Caki2 (cell line): Measurements from ENCODE around the gene LRFN2. TPM values are rescaled to one million over a fixed set of nuclear protein-coding genes. Genes with fewer than 3 reads are reported as not detected.

ENCODE experiments used
- DNase-seq: peaks from one replicate; pipeline ENCODE4 v3.0.0-alpha.2; 2015; ENCODE audit warnings: low read depth
- in situ Hi-C: cut with HindIII; loops from 2 replicates; pipeline ENCODE4 v1.10.0; 2016; ENCODE audit warnings: low sequenced_read_pairs, low pct_unique_long_range_greater_than_20kb, mixed read lengths
- total RNA-seq: library from RNA; depleted of rRNA; stranded (reverse); fragments of >200 nt; shearing (Covaris generic); gene quantifications from 2 replicates; pipeline ENCODE4 v1.2.3, GENCODE V29; 2014; ENCODE audit warnings: low replicate concordance

The LRFN2 gene
- total RNA-seq, 1 experiment from 2014 or later, result not detected

DNA sequence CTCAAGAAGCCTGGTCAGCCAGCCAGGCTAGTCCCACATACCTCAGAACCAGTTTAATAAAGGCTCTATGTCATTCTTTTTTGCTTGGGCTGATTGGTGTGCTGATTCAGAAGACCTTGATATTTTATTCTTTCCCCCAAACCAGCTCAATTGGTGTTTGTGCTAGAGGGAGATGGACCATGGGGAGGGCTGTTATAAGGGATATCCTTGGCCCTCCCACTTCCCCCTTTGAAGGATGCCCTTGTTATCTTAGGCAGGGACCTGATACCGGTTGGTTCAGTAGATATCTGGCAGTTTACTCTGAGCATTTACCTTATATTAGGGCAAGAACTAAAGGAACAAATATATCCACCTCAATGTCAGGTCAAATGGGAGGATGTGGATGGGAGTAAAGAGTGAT lies 207.4 kb downstream of the LRFN2 start:
- in situ Hi-C loops, result no loop called here

DNA sequence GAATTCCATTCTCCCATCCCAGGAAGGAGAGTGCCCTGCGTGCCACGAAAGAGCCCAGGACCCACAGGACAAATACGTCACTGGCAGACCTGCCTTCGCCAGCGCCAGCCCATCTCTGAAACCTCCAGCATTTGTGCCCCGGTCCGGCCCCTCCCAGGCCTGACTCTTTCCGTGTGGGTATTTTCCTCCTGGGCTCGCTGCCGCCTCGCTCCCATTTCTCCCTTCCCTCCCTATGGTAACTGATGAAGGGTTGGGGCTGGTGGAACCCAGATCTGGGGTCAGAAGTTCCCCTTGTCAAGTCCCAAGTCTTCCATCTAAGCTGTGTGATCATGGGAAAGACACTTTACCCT lies 208.5 kb downstream of the LRFN2 start:
- in situ Hi-C loops, result no loop called here
- DNase-seq, result no peak

More for the DNA sequence above, 207.4 kb downstream of the LRFN2 start:
- no peak for DNase-seq

DNA sequence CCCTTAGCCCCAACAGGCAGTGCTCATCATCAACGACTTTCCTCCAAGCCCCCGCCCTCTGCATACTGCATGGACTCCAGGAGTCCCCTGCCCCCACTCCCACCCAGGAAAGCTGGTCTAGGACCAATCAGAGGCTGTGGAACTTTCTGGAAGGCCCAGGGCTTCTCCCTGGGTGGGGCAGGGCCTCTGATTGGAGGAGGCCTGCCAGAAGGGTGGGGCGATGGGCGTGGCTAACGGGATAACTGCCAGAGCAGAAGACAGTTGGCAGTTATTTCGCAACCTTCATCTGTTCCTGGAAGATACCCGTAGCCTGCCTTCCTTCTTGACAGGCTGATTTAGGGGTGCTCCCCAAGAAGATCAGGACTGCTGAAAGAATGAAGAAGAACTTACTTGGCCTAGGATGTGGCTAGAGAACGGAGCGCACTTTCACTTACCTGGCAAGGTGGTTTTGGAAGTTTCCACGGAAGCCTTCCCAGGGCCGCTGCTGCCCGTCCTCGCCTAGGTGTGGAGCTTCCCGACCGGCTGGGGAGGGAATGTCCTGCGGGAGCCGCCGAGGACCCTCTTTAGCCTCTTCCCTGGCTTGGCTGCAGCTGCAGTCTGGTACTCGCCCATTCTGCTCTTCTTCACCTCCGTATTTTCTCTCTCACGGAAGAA lies 209.0 kb downstream of the LRFN2 start:
- DNase-seq, result no peak
- in situ Hi-C loops, result no loop called here

DNA sequence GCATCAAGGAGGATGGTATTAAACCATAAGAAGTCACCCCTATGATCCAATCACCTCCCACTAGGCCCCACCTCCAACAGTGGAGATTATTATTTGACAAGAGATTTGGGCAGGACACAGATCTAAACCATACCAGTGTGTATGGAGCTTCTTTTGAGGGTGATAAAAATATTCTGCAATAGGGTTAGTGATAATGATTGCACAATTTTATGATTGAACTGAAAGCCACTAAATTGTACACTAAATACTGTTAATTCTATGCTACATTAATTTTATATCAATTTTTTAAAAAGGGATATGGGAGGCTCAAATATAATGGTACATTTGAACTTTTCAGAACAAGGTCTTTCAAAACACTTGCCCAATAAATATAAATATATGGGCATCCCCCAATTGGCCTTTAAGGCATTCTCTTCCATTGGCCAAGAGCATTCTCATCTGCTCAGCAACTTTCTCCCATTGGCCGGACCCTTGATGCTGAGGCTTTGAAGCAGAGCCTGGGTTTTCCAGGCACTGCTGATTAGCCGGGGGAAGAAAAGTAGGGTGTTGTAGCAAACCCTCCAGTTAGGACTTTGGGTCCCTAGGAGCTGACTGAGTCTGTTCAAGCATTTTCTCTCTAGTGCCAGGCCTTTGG lies 209.9 kb downstream of the LRFN2 start:
- in situ Hi-C loops, result no loop called here
- DNase-seq, result no peak

DNA sequence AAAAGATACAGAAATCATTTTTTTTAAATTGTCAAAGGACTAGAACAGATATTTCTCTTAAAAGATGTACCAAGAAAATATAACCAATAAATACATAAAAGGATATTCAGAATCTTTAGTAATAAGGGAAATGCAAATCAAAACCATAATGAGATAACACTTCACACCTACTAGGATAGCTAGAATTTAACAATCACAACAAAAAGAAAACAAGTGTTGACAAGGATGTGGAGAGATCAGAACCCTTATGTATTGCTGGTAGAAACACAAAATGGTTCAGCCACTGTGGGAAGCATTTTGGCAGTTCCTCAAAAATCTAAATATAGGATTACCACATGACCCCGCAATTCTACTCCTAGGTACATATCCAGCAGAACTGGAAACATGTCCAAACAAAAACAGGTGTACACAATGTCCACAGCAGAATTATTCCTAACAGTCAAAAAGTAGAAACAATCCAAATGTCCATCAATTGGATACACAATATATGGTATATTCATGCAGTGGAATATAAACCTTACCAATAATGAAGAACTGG lies 211.0 kb downstream of the LRFN2 start:
- in situ Hi-C loops, result no loop called here
- DNase-seq, result no peak

DNA sequence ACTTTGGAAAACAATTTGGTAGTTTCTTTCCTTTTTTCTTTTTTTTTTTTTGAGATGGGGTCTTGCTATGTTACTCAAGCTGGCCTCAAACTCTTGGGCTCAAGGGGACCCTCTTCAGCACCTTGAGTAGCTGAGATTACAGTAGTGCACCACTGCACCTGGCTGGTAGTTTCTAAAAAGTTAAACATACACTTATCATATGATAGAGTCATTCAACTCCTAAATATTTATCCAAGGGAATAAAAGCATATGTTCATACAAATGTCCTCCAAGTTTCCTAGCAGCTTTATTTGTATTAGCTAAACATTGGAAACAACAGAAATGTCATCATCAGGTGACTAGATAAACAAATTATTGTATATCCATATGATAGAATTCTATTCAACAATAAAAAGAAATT lies 213.9 kb downstream of the LRFN2 start:
- in situ Hi-C loops, result no loop called here
- no peak for DNase-seq

DNA sequence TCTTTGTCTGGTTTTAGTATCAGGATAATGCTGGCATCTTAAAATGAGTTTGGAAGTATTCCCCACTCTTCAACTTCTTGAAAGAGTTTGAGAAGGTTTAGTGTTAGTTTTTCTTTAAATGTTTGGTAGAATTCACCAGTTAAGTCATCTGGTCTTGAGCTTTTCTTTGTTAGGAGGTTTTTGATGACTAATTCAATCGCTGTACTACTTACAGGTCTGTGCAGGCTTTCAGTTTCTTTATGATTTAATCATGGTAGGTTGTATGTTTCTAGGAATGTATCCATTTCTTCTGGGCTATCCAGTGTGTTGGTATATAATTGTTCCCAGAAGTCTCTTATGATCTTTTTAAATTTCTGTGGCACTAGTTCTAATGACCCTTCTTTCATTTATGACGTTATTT lies 215.5 kb downstream of the LRFN2 start:
- no peak for DNase-seq
- in situ Hi-C loops, result no loop called here

DNA sequence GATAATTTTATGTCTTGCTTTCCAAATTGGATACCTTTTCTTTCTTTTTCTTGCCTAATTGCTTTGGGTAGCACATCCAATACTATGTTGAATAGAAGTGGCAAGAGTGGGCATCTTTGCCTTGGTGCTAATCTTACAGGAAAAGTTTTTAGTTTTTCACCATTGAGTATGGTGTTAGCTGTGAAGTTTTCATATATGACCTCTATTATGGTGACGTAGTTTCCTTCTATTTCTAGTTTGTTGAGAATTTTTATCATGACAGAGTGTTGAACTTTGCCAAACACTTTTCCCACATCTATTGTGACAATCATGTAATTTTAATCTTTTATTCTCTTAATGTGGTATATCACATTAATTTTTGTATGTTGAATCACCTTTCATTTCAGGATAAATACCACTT lies 216.1 kb downstream of the LRFN2 start:
- in situ Hi-C loops, result no loop called here
- no peak for DNase-seq

DNA sequence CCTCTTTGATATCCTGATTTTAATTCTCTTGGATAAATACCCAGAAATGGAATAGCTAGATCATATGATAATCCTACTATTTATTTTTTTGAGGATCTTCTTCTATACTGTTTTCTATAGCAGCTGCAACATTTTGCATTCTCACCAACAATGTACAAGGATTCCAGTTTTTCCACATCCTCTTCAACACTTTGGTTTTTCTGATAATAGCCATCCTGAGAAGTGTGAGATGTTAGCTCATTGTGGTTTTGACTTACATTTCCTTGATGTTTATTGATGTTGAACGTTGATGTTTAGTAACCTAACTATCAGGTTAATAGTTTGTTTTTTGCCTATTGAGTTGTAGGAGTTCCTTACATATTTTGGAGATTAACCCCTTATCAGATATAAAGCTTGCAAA lies 217.3 kb downstream of the LRFN2 start:
- in situ Hi-C loops, result no loop called here
- DNase-seq, result no peak

DNA sequence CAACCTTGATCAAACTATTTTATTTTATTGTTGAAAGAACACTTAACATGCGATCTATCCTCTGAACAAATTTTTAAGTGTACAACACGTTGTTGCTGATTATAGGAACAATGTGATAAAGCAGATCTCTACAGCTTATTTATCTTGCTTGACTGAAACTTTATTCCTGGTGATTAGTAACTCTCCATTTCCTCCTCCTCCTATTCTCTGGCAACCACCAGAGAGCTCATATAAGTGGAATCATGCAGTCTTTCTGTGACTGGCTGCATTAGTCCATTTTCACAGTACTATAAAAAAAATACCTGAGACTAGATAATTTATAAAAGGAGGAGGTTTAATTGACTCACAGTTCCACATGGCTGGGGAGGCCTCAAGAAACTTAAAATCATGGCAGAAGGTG lies 218.1 kb downstream of the LRFN2 start:
- in situ Hi-C loops, result no loop called here
- no peak for DNase-seq

DNA sequence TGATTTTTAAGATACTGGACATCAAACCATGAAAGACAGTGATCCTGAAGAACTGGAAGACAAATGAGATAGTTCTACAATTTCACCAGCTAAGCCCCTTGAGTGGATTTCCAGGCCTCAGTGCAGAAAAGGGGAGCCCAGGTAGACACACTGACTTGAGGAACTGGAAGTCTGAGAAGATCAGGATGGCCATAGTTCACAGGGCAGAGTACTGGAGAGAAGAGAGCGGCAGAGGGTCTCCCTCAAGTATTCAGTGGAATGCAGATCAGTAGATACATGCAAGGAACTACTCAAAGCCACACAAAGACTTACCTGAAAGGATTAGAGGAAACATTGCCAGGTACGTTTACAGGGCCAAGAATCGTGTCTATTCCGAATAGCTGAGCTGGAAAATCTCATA lies 224.3 kb downstream of the LRFN2 start:
- DNase-seq, result no peak
- in situ Hi-C loops, result no loop called here

DNA sequence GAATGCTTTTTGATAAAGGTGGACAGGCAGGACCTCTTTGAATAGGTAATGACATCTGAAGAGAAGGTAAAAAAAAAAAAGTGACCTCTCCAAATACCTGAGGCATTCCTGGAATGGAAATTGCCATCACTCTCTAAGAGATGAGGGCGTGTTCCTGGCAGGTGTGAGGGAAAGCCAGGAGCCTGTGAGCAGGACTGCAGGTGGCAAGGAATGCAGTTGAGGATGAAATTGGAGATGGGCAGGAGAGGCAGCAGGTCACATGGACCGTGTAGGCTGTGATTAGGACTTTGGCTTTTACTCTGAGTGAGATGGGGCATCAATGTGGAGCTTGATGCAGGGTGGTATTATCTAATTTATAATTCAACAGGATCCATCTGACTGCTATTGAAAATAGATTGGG lies 227.4 kb downstream of the LRFN2 start:
- DNase-seq, result no peak
- in situ Hi-C loops, result no loop called here

DNA sequence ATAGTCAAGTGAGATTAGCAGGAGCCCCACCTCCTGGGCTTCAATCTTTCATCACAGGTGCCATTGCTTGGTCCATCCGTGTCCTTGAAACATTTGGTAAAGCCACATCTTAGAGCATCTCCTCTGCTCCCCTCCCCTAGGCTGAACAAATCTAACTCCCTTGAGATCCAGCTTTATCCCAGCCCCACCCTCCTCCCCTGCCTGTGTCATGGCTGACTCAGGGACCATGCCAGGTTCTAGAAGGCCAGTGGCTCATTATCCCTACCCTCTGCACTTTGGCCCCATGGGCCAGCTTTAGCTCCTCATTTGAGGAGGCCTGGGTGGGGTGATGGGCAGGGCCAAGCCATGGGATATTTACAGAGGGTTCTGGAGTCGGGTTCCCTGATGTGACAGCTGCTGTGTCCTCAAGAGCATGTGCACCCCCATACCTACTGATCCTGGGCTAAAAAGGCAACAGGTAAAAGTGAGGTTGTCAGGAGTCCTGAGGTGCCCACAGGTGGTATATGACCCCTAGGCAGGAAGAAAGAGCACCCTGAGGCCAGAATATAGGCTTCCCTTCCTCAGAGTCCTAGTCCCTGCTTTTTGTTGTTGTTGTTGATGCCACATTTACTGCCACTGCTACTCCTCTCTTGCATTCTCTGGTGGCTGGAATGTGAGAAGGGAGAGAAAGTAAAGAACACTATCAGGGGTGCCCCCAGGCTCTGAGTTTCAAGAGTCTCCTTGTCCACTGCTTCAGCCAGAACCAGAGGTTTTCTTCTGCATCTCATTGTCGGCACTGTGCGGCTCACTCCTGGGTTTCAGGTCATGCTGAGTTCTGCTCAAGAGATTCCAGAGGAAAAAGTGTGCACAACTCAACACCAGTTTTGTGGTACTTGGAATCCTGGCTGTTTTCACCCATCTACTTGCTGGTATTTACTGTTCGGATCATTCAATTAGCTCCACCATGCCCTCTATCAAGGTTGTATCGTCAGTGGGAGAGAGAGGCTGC lies 228.4 kb downstream of the LRFN2 start:
- in situ Hi-C loops, result no loop called here
- no peak for DNase-seq

DNA sequence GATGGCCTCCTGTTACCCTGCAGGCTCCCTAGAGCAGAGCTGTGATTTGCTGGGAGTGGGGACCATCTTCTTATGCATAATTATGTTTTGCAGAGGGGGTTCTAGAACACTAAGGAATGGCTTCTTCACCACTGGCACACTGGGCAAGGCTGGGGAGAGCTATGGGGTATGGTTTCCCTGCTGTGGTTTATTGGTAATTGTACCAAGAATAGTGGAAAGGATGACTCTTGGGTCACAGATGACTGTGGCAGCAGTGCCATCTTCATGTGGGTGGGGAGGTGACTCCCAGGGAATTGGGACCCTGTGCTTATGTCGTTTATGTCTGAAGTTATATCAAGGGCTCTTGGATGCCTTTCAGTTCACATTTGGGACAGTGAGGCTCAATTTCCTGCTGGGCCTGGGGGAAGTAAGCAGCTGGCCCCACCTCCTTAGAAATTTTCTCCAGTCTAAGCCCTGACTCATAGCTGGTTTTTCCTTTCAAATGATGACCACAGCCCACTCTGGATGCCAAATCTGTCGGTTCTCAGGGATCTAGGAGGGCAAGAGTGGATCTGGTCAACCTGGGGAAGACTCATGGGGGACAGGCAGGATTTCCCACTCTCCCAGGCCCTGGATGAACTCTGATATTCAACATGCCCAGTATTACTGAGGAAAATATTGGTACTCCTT lies 230.8 kb downstream of the LRFN2 start:
- in situ Hi-C loops, result no loop called here
- no peak for DNase-seq

DNA sequence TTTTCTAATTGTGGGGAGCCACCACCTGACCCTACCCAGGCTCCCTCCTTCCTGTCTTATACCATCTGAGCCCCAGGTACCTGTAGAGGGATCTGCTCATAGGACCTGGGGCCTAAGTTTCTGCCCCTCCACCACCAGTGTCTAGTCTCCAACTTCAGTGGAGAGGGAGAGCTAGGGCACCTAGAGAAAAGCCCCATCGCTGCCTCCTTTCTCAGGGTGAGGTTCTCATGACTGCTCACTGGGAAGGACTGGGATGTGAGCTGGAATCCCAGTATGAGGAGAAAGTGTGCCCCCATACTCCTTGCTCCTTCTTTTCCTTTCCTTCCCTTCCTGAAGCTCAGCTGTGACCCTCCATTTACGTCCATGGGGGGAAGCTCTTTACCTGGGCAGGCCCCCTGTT lies 231.6 kb downstream of the LRFN2 start:
- in situ Hi-C loops, result no loop called here
- no peak for DNase-seq

DNA sequence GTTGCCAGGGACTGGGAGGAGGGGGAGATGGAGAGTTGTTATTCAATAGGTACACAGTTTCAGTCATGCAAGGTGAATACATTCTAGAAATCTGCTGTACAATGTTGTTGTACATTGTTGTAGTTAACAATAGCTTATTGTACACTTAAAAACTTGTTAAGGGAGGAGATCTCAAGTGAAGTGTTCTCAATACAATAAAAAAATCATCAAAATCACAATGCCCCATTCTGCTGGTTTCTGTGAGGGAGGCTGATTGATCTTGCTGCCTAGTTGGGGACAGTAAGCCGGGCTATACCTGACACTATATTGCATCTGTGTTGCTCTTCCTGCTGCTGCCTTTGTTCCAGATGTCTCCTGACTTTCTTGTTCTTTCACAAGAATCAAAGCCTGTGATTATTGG lies 232.1 kb downstream of the LRFN2 start:
- DNase-seq, result no peak
- in situ Hi-C loops, result no loop called here

DNA sequence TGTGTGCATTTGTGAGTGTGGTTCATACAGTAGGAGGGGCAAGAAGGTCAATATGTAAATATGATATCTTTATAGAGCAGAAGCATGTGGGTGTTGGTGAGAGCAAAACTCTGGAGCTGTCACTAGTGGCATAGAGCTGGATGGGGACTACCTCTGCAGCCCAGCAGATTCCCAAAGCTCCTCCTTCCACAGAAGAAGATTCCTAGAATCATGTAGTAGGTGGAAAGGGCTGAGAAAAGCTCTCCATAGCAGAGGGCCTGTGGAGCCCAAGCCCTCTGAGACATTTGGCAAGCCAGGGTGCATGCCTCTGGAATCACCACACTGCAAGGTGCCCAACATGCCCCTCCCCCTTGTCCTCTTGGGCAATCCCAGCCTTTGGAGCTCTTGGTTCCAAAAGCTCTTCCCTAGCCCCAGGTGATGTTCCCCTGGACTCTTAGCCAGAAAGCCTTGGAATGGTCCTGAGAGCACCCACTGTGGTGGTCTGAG lies 233.2 kb downstream of the LRFN2 start:
- in situ Hi-C loops, result no loop called here
- no peak for DNase-seq

DNA sequence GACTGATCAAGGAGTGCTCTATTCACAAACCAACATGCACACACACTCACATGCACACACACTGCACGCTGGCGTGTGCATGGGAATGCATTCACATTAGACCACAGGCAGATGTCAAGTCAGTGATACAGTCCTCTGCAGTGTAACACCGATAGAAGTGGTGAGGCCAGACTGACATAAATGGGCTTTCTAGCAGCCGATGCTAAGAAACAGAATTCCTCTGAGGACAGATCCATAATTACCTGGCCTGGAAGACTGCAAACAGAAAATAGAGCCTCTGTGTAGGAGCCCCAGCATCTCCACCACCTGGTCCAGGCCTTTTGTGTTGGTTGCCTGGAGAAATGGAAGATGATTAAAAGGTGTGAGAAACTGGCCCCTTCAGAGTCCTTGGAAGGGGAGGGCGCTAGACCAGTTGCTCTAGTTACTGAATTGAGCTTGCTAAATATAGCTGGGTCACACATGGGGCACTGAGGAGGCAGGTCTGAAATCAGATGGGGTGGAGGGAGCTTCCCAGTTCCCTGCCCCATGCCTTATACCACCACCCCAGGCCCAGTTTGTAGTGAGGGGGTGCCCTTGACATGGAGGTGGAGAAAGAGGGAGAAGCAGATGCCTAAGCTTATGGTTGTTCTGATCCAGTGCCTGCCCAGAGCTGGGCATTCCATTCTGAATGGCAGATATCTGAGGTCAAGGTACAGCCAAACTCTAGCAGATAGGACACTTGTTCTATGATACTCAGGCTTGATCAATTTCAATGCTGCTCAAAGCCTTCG lies 233.8 kb downstream of the LRFN2 start:
- in situ Hi-C loops, result no loop called here

More for the DNA sequence above, 233.8 kb downstream of the LRFN2 start:
- no peak for DNase-seq
